ENCODE results near the gene RRP8. TPM values are rescaled to one million over a fixed set of nuclear protein-coding genes. Genes with fewer than 3 reads are reported as not detected.

Gene RRP8
- polyA plus RNA-seq, 1 donor from 2014 or later = 23.4 TPM

DNA sequence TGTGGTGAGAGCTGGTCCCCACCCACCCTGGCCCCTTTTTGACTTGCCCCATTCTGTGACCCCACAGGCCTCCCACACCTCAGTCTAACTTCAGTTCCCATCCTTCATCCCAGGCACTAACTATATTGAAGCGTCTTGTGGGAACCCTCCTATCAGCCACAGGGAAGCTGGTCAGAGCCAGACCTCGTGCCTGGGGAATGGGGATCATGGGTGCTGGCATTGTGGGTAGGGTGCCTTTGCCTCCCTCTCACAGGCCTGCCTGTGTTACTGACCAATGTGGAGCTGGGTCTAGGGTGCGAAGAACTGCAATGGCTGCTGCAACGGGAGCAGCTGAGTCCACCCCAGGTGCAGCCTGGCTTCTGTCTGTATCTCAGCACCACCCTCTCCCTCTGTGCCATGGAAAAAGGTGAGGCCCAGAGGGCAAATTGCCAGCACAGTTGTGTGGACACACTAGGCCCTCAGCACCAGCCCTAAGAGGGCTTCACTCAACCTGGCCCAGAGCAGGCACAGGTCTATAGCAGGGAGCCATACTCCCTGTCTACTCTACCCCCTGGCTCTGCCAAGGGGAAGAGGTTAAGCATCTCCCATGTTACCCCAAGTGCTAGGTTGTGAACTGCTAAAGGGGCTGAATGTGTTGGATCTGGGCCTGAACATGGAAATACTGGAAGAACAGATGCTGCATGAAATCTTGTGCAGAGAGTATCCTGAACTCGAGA lies 37.3 kb downstream of the RRP8 start:
- Histone ChIP-seq H3K9me2 (ENCODE audit: insufficient read depth, low read length) (no peaks in the 10 kb centered on the region), H2AFZ (ENCODE audit: low read depth, low read length) (no peak overlapping the region), H3K27me3 (ENCODE audit: insufficient read depth, low read depth, low read length) (no peaks in the 10 kb centered on the region), H3K27ac (ENCODE audit: low read length) (no peak overlapping the region), H3K4me2 (ENCODE audit: low read length) (no peak overlapping the region), H4K20me1 (ENCODE audit: insufficient read depth) (no peaks in the 10 kb centered on the region), H3K79me2 (replicated peaks; ENCODE audit: insufficient read depth, low read length) (no peaks in the 10 kb centered on the region), H3F3A (ENCODE audit: insufficient read depth, low read length, poor library complexity, severe bottlenecking) (no peaks in the 10 kb centered on the region), H3K9me3 (ENCODE audit: low read length) (no peaks in the 10 kb centered on the region), H3K9ac (ENCODE audit: low read length) (no peak overlapping the region), H3K4me3 (ENCODE audit: low read length) (no peak overlapping the region), H3K36me3 (ENCODE audit: insufficient read depth, low read length) (no peaks in the 10 kb centered on the region)
- no peak for TF ChIP-seq RAD21 (conservative IDR thresholded peaks at IDR 0.05)
- no peak for TF ChIP-seq SMC3 (conservative IDR thresholded peaks at IDR 0.05; ENCODE audit: poor library complexity)
- TF ChIP-seq, protein P1, sequence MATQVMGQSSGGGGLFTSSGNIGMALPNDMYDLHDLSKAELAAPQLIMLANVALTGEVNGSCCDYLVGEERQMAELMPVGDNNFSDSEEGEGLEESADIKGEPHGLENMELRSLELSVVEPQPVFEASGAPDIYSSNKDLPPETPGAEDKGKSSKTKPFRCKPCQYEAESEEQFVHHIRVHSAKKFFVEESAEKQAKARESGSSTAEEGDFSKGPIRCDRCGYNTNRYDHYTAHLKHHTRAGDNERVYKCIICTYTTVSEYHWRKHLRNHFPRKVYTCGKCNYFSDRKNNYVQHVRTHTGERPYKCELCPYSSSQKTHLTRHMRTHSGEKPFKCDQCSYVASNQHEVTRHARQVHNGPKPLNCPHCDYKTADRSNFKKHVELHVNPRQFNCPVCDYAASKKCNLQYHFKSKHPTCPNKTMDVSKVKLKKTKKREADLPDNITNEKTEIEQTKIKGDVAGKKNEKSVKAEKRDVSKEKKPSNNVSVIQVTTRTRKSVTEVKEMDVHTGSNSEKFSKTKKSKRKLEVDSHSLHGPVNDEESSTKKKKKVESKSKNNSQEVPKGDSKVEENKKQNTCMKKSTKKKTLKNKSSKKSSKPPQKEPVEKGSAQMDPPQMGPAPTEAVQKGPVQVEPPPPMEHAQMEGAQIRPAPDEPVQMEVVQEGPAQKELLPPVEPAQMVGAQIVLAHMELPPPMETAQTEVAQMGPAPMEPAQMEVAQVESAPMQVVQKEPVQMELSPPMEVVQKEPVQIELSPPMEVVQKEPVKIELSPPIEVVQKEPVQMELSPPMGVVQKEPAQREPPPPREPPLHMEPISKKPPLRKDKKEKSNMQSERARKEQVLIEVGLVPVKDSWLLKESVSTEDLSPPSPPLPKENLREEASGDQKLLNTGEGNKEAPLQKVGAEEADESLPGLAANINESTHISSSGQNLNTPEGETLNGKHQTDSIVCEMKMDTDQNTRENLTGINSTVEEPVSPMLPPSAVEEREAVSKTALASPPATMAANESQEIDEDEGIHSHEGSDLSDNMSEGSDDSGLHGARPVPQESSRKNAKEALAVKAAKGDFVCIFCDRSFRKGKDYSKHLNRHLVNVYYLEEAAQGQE (IDR thresholded peaks at IDR 0.05; ENCODE audit: borderline replicate concordance) = no peak
- TF ChIP-seq, protein P2, sequence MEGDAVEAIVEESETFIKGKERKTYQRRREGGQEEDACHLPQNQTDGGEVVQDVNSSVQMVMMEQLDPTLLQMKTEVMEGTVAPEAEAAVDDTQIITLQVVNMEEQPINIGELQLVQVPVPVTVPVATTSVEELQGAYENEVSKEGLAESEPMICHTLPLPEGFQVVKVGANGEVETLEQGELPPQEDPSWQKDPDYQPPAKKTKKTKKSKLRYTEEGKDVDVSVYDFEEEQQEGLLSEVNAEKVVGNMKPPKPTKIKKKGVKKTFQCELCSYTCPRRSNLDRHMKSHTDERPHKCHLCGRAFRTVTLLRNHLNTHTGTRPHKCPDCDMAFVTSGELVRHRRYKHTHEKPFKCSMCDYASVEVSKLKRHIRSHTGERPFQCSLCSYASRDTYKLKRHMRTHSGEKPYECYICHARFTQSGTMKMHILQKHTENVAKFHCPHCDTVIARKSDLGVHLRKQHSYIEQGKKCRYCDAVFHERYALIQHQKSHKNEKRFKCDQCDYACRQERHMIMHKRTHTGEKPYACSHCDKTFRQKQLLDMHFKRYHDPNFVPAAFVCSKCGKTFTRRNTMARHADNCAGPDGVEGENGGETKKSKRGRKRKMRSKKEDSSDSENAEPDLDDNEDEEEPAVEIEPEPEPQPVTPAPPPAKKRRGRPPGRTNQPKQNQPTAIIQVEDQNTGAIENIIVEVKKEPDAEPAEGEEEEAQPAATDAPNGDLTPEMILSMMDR (IDR thresholded peaks at IDR 0.05; ENCODE audit: poor library complexity, severe bottlenecking) = no peak
- no peak for TF ChIP-seq TAF1 (IDR thresholded peaks at IDR 0.05; ENCODE audit: low read depth)
- no peak for TF ChIP-seq EZH2 (IDR thresholded peaks at IDR 0.05; ENCODE audit: borderline replicate concordance, insufficient read depth, low read length, poor library complexity, severe bottlenecking)
- no peak for TF ChIP-seq EP300 (conservative IDR thresholded peaks at IDR 0.05; ENCODE audit: poor library complexity, severe bottlenecking)
- no peak for TF ChIP-seq POLR2AphosphoS5 (IDR thresholded peaks at IDR 0.05)
- TF ChIP-seq MXI1 (conservative IDR thresholded peaks at IDR 0.05; ENCODE audit: poor library complexity, severe bottlenecking) = no peak

DNA sequence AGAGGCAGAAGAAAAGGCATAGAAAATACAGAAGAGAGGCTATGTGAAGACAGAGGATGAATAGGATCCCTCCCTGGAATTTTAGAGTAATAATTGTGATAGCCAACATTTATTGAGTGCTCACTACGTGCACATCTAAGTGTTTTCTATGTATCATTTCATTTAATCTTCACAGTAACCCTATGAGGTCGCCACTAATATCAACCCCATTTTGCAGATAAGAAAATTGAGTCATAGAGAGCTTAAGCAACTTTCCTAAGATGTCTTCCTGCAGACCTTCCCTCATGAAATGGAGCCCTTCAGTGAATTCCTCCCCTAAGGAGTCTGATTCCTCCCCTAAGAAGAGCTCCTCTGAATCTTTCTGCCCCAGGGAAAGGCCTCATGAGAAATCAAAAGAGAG lies 38.1 kb downstream of the RRP8 start:
- Histone ChIP-seq H3K4me2 (ENCODE audit: low read length) (no peak overlapping the region), H3K27ac (ENCODE audit: low read length) (no peak overlapping the region), H3F3A (ENCODE audit: insufficient read depth, low read length, poor library complexity, severe bottlenecking) (no peaks in the 10 kb centered on the region), H3K36me3 (ENCODE audit: insufficient read depth, low read length) (no peaks in the 10 kb centered on the region), H3K4me3 (ENCODE audit: low read length) (no peak overlapping the region), H2AFZ (ENCODE audit: low read depth, low read length) (no peak overlapping the region), H3K79me2 (replicated peaks; ENCODE audit: insufficient read depth, low read length) (no peaks in the 10 kb centered on the region), H3K9me3 (ENCODE audit: low read length) (no peaks in the 10 kb centered on the region), H3K9me2 (ENCODE audit: insufficient read depth, low read length) (no peaks in the 10 kb centered on the region), H3K9ac (ENCODE audit: low read length) (no peak overlapping the region), H4K20me1 (ENCODE audit: insufficient read depth) (no peaks in the 10 kb centered on the region), H3K27me3 (ENCODE audit: insufficient read depth, low read depth, low read length) (no peaks in the 10 kb centered on the region)
- TF ChIP-seq SMC3 (conservative IDR thresholded peaks at IDR 0.05; ENCODE audit: poor library complexity) (no peak), EZH2 (IDR thresholded peaks at IDR 0.05; ENCODE audit: borderline replicate concordance, insufficient read depth, low read length, poor library complexity, severe bottlenecking) (no peak), MXI1 (conservative IDR thresholded peaks at IDR 0.05; ENCODE audit: poor library complexity, severe bottlenecking) (no peak), RAD21 (conservative IDR thresholded peaks at IDR 0.05) (no peak), TAF1 (IDR thresholded peaks at IDR 0.05; ENCODE audit: low read depth) (no peak), POLR2AphosphoS5 (IDR thresholded peaks at IDR 0.05) (no peak), EP300 (conservative IDR thresholded peaks at IDR 0.05; ENCODE audit: poor library complexity, severe bottlenecking) (no peak)
- TF ChIP-seq, protein P1 (IDR thresholded peaks at IDR 0.05; ENCODE audit: borderline replicate concordance) = no peak
- TF ChIP-seq, protein P2 (IDR thresholded peaks at IDR 0.05; ENCODE audit: poor library complexity, severe bottlenecking) = no peak

Measured in neural cell (in vitro differentiated cells).